Measurements from ENCODE around the gene ZDHHC9.

Gene ZDHHC9

DNA sequence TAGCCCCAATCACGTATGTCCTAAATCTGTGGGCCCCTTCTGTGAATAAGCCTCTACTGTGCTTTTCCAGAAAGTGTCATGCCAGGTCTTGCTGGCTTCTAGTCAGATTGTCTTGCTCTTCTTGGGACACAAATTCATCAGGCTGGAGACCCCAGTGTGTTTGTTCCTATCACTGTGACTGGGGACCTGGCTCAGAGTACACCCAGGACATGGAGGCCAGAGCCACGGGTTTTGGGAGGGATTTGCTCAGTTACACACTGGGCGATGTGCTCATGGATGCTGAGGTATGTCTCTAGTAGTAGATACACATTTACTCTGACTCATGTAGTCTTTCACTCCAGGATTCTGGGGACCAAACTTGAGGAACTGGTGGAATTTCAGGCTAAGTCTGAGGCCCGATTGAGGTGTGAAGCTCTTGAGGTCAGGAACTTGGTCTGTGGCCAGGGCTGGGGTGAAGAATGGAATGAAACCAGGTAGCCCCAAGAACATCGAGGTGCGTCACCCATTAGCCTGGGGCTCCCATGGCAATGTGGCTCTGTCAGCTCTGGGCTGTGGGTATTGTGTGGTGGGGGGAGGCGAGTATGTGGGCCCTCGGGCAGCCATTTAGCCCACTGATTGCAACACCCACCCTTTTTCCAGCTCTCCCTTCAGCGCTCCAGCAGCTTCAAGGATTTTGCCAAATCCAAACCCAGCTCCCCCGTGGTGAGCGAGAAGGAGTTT, 56.2 kb downstream of the ZDHHC9 start:
- no peak for DNase-seq (ENCODE audit: extremely low read depth in 1 of 2, low read depth in 1 of 2)

DNA sequence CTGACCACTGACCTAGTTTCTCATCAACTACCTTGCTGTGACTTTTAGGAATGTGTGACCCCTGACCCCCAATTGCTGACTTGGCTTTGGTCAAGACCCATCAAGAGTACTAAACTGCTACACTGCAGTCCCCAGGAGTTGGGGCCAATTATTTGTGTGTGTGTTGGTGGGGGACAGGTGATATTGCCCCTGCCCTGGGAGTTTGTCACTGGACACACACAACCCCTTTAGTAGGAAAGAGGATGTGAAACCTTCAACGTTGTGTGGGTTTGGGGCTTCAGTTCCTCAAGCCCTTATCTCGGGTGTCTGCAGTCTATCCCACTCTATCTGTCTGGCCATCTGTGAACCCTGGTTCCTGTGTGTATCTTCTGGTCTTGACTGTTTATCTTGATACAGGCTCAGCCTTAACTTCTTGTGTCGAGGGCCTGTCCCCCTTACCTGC, 57.5 kb downstream of the ZDHHC9 start:
- DNase-seq (ENCODE audit: extremely low read depth in 1 of 2, low read depth in 1 of 2) = no peak

DNA sequence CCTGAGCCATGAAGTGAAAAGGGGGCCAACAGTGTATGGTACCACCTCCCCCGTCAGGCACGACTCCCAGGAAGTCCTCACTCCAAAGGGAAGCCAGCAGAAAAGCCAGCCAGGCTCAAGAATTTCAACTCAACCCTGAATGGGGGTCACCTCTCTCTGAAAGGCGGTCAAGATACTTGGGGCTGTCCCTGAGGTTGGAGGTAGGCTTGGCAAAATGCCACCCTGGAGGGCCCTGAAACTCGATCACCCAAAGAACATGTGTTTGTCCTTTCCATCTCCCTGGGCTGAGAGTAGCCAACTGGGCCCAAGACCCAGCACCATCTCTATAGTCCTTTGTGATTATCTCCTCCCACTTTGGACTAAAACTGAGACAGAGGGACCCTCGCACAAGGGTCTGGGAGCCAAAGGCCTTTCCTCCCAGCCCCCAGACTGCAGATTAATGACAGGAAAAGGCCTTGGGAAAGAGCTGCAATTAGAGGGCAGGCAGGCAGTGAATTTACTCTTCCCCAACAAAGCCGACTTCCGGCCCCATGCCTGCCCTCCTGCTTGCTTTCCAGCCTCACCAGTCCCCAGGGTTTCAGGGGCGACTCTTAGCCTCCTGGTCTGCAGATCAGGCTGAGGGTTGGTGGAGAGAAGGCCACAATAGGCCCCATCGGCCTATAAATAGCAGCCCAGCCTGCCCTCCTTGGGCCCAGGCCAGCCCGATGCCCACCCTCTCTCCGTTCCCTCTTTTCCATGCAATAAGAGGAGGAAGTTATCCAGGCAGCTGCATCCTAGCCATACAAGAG, 58.3 kb downstream of the ZDHHC9 start:
- DNase-seq (ENCODE audit: extremely low read depth in 1 of 2, low read depth in 1 of 2) = no peak

DNA sequence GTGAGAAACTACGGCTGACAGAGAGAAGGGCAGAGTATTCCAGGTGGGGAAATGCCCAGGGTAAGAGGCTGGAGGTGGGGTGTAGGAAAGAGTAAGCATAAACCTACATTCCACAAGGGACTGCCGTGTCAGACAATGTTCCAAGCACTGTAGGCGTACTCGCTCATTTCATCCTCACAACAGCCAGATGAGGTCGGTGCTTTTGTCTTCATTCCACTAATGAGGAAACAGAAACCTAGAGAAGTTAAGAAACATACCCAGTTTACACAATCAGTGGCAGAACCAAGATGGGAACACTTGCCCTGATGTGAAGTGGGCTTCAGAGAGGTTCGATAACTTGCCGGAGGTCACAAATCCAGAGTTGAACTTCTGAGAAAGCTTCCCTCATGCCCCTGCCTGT, 59.3 kb downstream of the ZDHHC9 start:
- DNase-seq (ENCODE audit: extremely low read depth in 1 of 2, low read depth in 1 of 2) = no peak

DNA sequence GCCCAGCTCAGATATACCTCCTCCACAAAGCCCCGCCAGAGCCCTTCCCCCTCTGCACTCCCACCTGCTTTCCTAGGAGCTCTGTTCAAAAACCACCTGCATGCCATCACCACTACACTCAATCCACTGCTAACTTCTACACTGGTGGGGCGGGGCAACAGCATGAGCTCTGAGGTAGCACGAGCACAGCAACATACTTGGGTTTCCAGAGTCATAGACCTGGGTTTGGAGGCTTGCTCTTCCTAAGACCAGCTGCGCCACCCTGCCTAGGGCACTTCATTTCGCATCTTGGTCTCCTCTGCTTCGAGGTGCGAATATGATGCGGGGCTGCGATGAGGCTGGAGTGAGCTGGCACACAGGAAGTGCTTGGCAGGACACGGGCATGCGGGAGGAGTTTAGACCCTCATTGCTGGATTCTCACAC, 60.4 kb downstream of the ZDHHC9 start:
- DNase-seq (ENCODE audit: extremely low read depth in 1 of 2, low read depth in 1 of 2) = no peak

DNA sequence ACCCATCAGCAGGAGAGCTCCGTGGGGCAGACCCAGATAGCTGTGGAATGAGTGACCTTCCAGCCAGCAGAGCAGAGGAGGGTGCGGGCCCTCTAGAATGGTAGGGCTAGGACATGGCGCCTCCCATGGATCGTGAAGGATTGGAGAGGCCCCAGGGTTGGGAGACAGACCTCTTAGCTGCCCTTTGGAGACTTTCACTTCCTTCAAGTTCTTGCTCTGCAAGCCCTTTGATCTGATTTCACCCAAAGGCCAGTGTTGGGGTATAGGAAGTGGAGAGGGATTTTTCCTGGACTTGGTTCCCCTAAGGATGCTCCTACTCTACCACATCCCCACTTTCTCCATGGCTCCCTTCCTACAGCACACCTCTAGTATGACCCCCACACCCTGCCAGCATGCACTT, 61.0 kb downstream of the ZDHHC9 start:
- no peak for DNase-seq (ENCODE audit: extremely low read depth in 1 of 2, low read depth in 1 of 2)

DNA sequence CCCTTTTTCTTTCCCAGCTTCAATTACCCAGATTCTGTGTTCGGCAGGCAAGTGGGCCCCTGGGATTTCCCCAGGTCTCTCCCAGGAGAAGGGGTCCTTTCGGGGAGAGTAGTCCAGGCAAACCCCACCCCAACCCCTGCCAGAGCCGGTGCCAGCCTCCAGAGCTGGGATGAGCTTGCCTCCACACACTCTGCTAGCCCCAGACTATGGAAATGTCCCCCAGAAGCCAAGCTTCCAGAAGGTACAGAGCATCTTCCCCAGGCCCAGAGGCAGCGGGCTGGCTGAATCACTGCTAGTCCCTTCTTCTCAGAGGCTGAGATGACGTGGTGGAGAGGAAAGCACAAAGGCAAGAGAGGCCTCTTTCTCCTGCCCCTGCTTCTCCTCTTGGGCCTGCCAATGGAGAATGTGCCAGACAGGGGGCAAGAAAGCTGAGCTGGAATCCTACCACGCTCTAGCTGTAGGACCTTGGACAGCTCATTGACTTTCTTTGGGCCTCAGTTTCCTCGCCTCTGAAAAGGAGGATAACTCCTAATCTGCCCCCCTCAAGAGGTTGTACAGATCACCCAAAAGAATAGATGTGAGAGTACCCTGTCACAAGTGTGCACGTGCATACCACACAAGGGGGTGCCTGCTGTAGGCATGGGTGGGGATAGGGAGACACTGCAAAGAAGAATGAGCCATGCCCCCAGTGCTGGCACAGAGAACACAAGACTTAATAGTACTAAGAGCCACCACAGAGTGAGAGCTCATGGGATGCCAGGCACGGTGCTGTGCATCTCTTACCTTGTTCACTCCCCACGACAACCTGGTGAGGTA, 61.8 kb downstream of the ZDHHC9 start:
- no peak for DNase-seq (ENCODE audit: extremely low read depth in 1 of 2, low read depth in 1 of 2)

DNA sequence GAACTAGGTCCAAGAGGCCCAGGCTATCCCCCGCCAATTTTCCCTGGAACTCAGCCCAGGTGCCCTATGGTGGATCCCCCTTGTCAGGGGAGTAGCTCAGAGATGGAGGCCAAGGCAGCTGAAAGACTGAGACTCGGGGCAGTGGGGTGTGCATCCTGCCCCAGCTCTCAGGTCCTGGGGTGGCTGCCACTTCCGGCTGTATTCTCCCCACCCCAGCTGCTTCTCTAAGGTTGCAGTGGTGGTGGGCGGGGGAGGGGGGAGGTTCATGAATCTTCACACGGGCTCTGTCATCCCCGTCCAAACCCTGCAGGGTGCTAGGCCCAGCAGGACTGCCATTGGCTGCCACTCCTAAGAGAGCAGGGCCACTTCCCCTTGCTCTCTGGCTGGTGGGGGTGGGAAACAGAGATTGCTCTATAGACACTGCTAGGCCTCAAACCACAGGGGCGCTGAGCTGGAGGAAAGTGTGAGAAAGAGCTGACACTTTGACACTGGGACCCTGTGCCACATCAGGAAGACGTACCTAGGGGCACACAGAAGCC, 62.5 kb downstream of the ZDHHC9 start:
- peak; percentile 67 to 85 for DNase-seq (ENCODE audit: extremely low read depth in 1 of 2, low read depth in 1 of 2)

DNA sequence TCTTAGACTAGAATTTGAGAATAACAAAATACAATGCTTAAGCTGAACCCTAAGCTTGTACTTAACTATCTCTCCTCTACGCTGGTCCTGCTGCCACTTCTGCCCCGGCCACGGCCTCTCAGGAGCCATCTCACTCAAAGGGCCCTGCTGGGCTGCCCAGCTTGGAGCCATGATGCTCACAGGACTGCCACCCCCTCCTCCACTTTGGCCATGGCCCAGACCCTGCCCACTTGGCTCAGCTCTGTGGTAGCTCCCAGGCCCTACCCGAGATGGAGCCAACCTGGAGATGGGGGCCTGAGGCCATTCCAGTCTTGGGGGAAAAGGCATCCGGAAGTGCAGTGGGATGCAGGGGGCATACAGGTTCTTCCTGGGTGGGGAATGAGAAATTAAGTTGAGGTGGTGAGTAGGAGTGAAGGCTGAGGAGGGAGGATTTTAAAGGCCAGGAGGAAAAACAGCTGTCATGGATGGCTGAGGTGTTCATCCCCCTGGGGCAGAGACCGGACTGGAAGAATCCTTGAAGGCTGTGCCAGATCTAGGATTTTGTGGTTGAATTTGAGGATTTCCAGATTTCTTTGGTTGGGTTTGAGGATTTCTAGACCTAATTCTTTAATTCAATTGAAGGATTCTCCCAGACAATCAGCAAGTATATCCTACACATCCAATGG, 63.1 kb downstream of the ZDHHC9 start:
- DNase-seq (ENCODE audit: extremely low read depth in 1 of 2, low read depth in 1 of 2) = no peak

DNA sequence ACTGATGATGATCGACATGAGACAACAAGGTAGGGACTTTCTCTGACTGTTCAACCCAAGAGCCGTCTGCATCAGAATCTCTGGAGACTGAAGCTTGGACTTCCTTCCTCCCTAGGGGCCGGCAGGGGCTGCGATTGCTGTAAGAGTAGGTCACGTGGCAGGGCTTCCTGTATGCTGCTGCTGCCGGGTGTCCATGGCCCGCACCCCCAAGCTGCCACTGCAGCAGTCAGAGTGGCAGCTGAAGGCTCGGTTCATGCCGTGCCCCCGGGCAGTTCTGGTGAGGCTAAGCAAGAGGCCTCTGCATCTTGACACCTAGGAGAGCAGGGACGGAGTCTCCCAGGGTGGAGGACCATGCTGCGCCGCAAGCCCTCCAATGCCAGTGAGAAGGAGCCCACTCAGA, 63.9 kb downstream of the ZDHHC9 start, which contains the start of gene SASH3:
SASH3 (plus strand) TSS at position 203 of the 400 bp plus-strand sequence; CDS start at position 352, 149 bp downstream.
- no peak for DNase-seq (ENCODE audit: extremely low read depth in 1 of 2, low read depth in 1 of 2)

DNA sequence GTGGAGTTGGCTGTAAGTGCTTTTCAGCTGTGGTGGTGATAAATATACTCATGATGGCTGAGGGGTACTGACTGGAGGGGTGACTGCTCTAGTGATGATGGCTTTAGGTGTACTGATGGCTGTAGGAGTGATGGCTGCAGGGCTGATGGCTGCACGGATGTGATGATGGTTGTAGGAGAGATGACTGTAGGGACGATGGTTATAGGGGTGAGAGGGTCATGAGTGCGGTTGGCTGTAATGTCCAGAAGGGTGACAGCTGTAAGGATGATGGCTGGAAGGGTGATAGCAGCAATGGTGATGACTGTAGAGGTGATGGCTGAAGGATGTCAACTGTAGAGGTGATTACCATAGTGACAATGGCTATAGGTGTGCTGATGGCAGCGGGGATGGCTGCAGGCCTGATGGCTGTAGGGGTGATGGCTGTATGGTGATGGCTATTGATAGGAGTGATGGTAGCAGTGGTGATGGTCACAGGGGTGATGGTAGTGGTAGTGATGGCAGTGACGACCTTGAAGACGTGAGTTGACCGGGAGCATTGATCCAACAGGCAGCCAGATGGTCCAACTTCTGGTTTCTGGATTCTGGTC, 64.5 kb downstream of the ZDHHC9 start:
- no peak for DNase-seq (ENCODE audit: extremely low read depth in 1 of 2, low read depth in 1 of 2)

DNA sequence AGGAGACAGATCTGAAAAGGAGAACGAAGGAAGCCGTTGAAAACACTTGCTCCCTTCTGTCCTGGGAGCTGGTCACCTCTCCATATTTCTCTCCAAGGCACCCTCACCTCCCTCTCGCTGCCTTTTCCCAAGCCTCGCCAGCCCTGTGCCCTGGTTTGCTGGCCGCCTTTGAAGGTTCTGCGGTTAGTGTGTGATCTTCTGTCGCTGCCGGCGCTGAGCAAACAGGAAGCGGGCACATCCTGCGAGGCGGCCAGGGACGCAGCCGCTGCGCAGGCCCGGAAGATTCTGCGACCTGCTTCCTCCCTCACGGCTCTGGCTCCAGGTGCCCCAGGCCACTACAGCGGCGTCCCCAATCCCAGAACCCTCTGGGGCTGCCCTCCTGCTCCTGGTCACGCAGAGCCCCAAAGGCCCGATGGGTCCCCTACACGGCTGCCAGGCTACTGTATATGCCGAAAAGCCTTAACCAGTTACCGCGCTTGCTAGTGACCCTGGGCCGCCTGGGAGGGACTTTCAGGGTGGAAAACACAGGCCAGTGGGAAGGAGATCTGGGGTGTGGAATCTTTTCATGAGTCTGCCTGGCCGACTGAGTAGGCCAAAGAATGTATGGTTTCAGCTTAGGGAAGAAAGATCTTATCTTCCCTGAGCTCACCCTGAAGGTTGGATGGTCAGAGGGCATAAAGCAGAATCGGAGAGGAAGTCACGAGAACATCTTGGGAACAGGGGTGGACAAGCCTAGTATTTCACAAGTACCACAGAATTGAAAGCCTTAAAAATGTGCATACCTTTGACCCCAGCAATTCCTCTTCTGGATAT, 66.3 kb downstream of the ZDHHC9 start:
- DNase-seq (ENCODE audit: extremely low read depth in 1 of 2, low read depth in 1 of 2) = peak in 1 of 2 donors; percentile 66

DNA sequence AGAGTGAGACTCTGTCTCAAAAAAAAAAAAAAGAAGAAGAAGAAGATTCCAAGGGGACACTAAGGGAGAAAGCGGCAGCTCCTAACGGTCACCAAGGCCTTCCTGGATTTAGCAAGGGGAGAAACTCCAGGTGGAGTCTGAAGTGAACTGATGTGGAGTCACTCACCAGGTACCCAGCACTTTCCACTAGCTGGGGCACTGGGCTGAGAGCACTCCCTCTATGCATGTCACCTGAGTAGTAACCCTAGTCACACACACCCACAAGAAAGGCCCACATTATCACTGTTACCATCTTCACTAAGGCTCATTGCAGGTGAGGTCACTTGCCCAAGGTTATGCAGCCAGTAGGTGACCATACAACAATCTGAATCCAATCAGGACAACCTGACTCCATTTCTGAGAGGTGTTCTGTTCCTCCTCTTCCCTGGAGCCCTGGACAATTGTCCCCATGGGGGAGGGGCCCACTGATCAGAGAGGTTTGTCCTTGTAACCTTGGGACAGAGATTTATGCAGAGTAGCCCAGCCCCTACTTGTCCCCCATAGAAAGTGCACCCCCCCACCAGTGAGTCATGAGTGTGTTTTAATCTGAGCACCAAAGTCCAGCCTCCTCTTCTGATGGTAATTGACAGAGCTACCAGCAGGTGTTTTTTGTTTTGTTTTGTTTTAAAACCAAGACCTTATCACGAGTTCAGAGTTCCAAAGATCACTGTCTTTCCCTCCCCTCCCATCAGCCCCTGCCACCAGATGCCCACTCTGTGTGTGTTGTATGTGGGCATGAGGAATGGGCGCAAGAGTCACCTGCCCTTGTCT, 69.8 kb downstream of the ZDHHC9 start:
- no peak for DNase-seq (ENCODE audit: extremely low read depth in 1 of 2, low read depth in 1 of 2)

DNA sequence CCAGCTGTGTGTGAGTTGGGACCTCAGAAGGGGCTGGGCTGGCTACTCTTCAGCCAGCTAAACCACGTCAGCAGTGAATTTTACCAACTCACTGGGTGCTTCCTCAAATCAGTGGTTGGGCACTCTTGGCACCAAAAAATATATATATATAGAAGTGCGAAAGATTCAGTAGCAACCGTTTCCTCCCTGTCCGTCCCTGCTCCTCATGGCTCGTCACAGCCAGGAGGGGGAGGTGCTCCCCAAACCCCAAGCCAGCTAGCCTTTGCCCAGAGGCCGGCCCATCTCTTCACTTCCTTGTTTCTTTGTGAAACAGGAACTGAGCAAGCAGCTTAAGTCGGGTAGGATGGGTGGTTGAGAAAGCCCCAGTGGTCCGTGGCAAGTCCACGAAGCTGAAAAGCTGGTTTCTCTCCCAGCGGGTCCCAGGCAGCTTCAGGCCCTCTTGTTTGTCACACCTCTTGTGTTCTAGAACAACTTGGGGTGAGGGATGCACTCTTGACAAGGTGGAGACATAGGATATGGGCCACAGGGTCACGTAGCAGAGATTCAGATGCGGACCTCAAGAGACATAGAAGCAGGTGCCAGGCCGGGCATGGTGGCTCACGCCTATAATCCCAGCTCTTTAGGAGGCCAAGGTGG, 70.8 kb downstream of the ZDHHC9 start:
- no peak for DNase-seq (ENCODE audit: extremely low read depth in 1 of 2, low read depth in 1 of 2)

DNA sequence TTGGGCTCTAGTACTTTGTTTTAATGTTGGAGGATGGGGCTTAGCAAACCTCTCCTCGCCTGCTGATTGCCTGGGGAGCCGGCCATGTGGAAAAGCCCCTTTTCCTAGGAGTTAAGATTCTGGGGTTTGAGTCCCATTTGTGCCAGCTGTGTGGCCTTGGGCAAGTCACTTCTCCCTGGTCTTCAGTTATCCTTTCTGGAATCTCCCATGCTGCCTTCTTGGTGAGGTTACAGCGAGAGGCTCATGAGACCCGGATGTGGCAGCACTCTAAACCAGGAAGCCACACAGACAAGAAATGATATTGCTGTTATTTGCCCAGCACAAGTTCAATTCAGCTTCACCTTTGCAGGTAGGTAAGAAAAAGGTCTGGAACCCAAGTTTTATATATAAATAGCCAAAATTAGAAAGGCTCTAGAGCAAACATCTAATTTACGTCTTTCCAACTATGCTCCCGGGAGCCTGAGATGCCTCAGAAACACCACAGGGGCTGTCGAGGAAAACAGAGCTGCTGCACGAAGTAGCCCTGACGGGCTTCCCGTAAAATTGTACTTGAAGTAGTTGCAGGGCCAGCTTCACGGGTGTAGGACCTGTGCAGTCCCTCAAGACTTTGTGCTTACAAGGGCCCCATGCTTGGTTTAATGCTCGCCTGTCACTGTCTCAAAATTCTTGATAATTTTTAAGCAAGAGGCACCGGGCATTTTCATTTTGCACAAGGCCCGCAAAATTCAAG, 72.3 kb downstream of the ZDHHC9 start:
- no peak for DNase-seq (ENCODE audit: extremely low read depth in 1 of 2, low read depth in 1 of 2)

DNA sequence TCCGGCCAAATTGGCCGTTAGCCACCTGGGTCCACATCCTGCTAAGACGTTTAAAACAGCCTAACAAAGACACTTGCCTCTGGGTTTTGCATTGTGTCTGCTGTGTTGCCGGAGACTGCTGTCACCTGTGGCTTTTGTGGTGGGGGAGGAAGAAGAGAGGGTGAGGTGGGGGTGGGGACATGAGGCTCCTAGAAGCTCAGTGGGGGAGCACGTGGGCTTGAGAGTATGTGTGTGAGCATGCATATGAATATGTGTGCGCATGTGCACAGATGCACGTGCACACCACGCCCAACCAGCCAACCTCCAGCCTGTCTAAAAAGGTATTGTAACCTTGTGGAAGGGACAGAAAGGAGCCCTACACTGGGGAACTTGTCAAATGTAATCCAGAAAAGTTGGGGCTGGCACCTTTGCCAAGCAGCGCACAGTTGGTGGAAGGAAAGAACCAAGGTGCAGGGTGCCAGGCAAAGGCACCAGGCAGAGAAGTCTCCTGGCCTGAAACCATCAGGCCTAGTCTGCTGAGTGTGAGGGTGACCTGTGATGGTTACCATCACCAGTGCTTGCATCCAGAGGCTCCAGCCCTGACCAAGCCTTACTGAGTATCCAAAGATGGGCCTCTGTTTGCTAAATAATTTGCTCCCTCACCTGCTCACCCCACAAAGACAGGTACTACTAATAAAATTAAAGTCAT, 74.1 kb downstream of the ZDHHC9 start:
- DNase-seq (ENCODE audit: extremely low read depth in 1 of 2, low read depth in 1 of 2) = peak in 1 of 2 donors; percentile 56
